Activated effector memory CD4-positive, alpha-beta T cell treated with anti-CD3 and anti-CD28 coated beads, Interleukin-2, amount 50 U/mL, for 16 hours (primary cell): ENCODE results near the gene NUTM1.
"Not testable (repeated sequence)": the region's sequence is repeated elsewhere in the genome, so short reads cannot be mapped to it uniquely, and the experiment has no call there.

Experiments
- DNase-seq: peaks from one replicate; pipeline ENCODE4 v3.0.0-alpha.2; 2020

Gene NUTM1

GRCh38 chr15:34366271-34367065 is 23.4 kb downstream of the NUTM1 start:
- DNase-seq, result peak; percentile 85

- peak; percentile 95 for DNase-seq
Measured at GRCh38 chr15:34367101-34368081, 24.3 kb downstream of the NUTM1 start, which contains the start of gene LPCAT4. LPCAT4 (minus strand) TSS chr15:34367196; CDS start chr15:34367100, 96 bp downstream.

- no peak for DNase-seq
Measured at GRCh38 chr15:34370129-34370528, 27.0 kb downstream of the NUTM1 start.

GRCh38 chr15:34370643-34371042 is 27.5 kb downstream of the NUTM1 start:
- DNase-seq, result no peak

- DNase-seq, result no peak
Measured at GRCh38 chr15:34373951-34374350, 30.8 kb downstream of the NUTM1 start.

- no peak for DNase-seq
Measured at GRCh38 chr15:34374816-34375215, 31.7 kb downstream of the NUTM1 start.

- DNase-seq, result not testable (repeated sequence)
Measured at GRCh38 chr15:34375541-34375940, 32.4 kb downstream of the NUTM1 start.

GRCh38 chr15:34376856-34377255 is 33.7 kb downstream of the NUTM1 start:
- no peak for DNase-seq

- DNase-seq, result not testable (repeated sequence)
Measured at GRCh38 chr15:34380491-34380890, 37.4 kb downstream of the NUTM1 start.

- DNase-seq, result not testable (repeated sequence)
Measured at GRCh38 chr15:34381829-34382521, 38.9 kb downstream of the NUTM1 start.

- not testable (repeated sequence) for DNase-seq
Measured at GRCh38 chr15:34389594-34390086, 46.5 kb downstream of the NUTM1 start.

- not testable (repeated sequence) for DNase-seq
Measured at GRCh38 chr15:34392981-34393380, 49.9 kb downstream of the NUTM1 start.

- DNase-seq, result not testable (repeated sequence)
Measured at GRCh38 chr15:34397637-34398259, 54.6 kb downstream of the NUTM1 start.

- not testable (repeated sequence) for DNase-seq
Measured at GRCh38 chr15:34403160-34403598, 60.1 kb downstream of the NUTM1 start.

- not testable (repeated sequence) for DNase-seq
Measured at GRCh38 chr15:34403899-34404298, 60.8 kb downstream of the NUTM1 start.
